AG09309 (cell line): Measurements from ENCODE around the gene CMTM3.
"Not testable (repeated sequence)": the region's sequence is repeated elsewhere in the genome, so short reads cannot be mapped to it uniquely, and the experiment has no call there.

Source experiments
- DNase-seq: peaks from one replicate; pipeline ENCODE4 v3.0.0-alpha.2; 2010; ENCODE audit warnings: low read depth
- H3K4me3 ChIP-seq: 2 replicates; pipeline ENCODE4 v1.5.1; 2011; ENCODE audit warnings: mild to moderate bottlenecking, low read depth, low read length, moderate library complexity; ENCODE audit not compliant: control insufficient read depth
- CTCF ChIP-seq: IDR thresholded peaks from 2 replicates; pipeline ENCODE4 v1.5.1; 2011; ENCODE audit warnings: mild to moderate bottlenecking, low read depth, low read length, inconsistent platforms; ENCODE audit not compliant: insufficient read depth, control insufficient read depth; ENCODE audit errors: missing control alignments

Gene CMTM3

GRCh38 chr16:66622863-66623262 is 18.4 kb downstream of the CMTM3 start:
- H3K4me3 ChIP-seq = no peak overlapping the region
- no peak for DNase-seq
- TF ChIP-seq CTCF = no peak

GRCh38 chr16:66623755-66624154 is 19.3 kb downstream of the CMTM3 start:
- no peak overlapping the region for H3K4me3 ChIP-seq
- DNase-seq = no peak

GRCh38 chr16:66627611-66628378 is 23.3 kb downstream of the CMTM3 start:
- not testable (repeated sequence) for DNase-seq

More at GRCh38 chr16:66623755-66624154, 19.3 kb downstream of the CMTM3 start:
- no peak for TF ChIP-seq CTCF

GRCh38 chr16:66629856-66630255 is 25.4 kb downstream of the CMTM3 start:
- DNase-seq = no peak
- TF ChIP-seq CTCF = no peak
- H3K4me3 ChIP-seq = no peak overlapping the region

More at GRCh38 chr16:66627611-66628378, 23.3 kb downstream of the CMTM3 start:
- H3K4me3 ChIP-seq = not testable (repeated sequence)

GRCh38 chr16:66630561-66631260 is 26.2 kb downstream of the CMTM3 start:
- DNase-seq, H3K4me3 ChIP-seq: not testable (repeated sequence)

GRCh38 chr16:66631558-66631957 is 27.1 kb downstream of the CMTM3 start:
- DNase-seq, H3K4me3 ChIP-seq: not testable (repeated sequence)

GRCh38 chr16:66634527-66635196 is 30.2 kb downstream of the CMTM3 start:
- no peak for TF ChIP-seq CTCF
- H3K4me3 ChIP-seq = no peak overlapping the region

GRCh38 chr16:66635406-66635805 is 30.9 kb downstream of the CMTM3 start:
- no peak for DNase-seq
- TF ChIP-seq CTCF = no peak
- no peak overlapping the region for H3K4me3 ChIP-seq

More at GRCh38 chr16:66634527-66635196, 30.2 kb downstream of the CMTM3 start:
- DNase-seq = no peak
